ENCODE data around the gene TRAF7.

The TRAF7 gene

GRCh38 chr16:2223221-2223941, 67.8 kb downstream of the TRAF7 start, which contains the start of gene E4F1:
TSS of gene E4F1 (plus strand) at chr16:2223591. CDS start at chr16:2223614, 23 bp downstream.
- TF ChIP-seq CTCF (IDR thresholded peaks at IDR 0.05; ENCODE audit: borderline replicate concordance, insufficient read depth, low read depth, low read length): no peak
- H3K4me3 ChIP-seq (ENCODE audit: low read depth, low read length): peak within 1 kb of the TSS; percentile 98

- 0 out of 2 replicates have a peak, but pooled peaks have one; percentile 1 for TF ChIP-seq CTCF (IDR thresholded peaks at IDR 0.05; ENCODE audit: borderline replicate concordance, insufficient read depth, low read depth, low read length)
- peak overlapping the region; percentile 98 for H3K4me3 ChIP-seq (ENCODE audit: low read depth, low read length)
Measured at GRCh38 chr16:2223942-2224486, 68.4 kb downstream of the TRAF7 start.

- TF ChIP-seq CTCF (IDR thresholded peaks at IDR 0.05; ENCODE audit: borderline replicate concordance, insufficient read depth, low read depth, low read length): no peak
- no peak overlapping the region for H3K4me3 ChIP-seq (ENCODE audit: low read depth, low read length)
Measured at GRCh38 chr16:2226245-2226793, 70.7 kb downstream of the TRAF7 start.

GRCh38 chr16:2226918-2227317, 71.3 kb downstream of the TRAF7 start:
- no peak for TF ChIP-seq CTCF (IDR thresholded peaks at IDR 0.05; ENCODE audit: borderline replicate concordance, insufficient read depth, low read depth, low read length)
- H3K4me3 ChIP-seq (ENCODE audit: low read depth, low read length): no peak overlapping the region
